NCI-H2107 (cell line): ENCODE results near the gene LRRFIP2.
"Not testable (repeated sequence)": the region's sequence is repeated elsewhere in the genome, so short reads cannot be mapped to it uniquely, and the experiment has no call there.

ENCODE experiments used
- DNase-seq: peaks from one replicate; lab custom pipeline; 2025; lab: John Stamatoyannopoulos, UW

Gene LRRFIP2

DNA sequence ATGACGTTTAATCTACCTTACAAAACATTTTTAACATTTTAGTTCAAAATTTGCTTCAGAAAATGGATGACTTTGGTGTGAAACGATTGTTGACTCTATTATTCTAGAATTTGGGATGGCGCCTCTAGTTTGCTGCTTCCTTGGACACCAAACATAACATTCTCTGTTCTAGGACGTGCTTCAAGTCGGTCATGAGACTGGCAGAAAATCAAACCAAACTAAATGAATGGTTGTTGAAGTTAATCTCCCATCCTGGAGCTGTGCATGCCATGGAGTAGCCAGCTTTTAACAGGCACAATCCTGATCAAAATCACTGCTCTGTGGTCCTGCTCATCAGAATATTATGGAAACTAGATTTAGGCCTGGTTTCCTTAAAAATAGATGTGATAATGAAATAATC, 9.6 kb upstream of the LRRFIP2 start:
- DNase-seq: no peak

DNA sequence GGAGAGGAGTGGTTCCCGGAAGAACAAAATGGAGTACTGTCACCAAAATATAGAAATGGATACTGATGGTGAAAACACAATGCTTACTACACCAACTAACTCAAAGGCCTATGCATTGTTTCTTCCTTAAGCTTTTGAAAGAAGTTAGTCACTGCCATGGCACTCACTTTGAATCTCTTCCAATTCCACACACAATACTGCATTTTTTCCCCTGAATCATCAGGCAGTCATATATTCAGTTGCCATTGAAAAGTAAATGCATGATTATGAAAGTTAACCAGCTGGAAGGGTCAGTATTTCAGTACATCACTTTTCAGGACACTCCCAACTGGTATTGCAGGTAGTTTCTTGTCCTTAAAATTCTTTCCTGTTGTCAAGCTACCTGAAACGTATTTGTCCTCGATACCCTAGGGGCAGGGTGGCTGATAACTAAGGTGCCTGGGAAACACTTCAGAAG, 9.0 kb upstream of the LRRFIP2 start:
- no peak for DNase-seq

DNA sequence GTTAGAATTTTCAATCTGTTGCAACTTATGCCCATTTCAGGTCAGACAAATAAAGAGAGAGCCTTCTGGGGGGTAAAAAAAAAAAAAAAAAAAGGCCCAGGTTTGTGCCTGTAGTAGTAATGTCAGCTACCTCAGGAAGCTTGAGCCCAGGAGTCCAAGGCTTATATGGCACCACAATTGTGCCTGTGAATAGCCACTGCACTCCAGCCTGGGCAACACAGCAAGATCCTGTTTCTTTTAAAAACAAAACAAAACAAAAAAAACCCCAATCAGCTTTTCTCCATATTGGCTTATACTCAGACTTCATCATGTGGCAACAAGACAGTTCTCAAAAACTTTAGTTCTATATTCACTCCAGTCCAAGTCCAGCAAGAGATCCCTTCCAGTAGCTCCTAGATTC, 8.4 kb upstream of the LRRFIP2 start:
- no peak for DNase-seq

DNA sequence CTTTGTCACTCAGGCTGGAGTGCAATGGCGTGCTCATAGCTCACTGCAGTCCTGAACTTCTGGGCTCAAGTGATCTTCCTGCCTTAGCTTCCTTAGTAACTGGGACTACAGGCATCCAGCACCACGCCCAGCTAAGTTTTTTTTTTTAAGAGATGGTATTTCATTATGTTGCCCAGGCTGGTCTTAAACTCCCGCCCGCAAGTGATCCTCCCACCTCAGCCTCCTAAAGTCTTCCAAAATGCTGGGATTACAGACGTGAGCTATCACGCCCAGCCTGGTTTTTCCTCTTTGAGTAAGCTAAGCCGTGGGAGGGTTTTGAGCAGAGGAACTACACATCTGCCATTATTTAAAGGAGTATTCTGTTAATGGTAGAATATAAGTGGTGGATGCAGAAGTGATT, 7.4 kb upstream of the LRRFIP2 start:
- DNase-seq: no peak

DNA sequence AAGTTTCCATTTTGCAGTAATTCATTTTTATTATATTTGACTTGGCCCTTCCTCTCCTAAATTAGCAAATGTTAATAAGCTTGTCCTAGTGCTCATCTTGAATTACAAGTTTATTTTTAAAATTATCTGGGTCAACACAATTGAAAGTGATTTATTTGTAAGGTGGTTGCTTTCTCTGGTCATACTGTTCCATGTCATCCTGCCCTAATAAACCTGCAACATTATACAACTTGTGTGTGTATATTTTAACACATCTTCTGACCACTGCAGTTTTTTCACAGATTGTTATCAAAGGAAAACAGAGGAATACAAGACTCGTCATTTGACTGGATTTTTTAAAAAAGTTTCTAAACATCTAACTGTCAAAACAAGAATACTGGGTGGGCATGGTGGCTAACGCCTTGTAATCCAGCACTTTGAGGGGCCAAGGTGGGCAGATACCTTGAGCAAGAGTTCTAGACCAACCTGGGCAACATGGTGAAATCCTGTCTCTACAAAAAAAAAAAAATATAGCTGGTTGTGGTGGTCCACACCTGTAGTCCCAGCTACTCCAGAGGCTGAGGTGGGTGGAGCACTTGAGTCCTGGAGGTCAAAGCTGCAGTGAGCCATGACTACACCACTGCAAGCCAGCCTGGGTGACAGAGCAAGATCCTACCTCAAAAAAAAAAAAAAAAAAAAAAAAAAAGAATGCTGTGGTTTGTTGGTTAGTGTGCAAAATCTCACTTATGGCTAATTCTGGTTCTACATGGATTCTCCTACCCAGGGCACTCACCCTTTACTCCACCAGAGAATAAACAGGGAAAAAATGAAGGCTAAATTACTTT, 5.0 kb upstream of the LRRFIP2 start:
- no peak for DNase-seq

DNA sequence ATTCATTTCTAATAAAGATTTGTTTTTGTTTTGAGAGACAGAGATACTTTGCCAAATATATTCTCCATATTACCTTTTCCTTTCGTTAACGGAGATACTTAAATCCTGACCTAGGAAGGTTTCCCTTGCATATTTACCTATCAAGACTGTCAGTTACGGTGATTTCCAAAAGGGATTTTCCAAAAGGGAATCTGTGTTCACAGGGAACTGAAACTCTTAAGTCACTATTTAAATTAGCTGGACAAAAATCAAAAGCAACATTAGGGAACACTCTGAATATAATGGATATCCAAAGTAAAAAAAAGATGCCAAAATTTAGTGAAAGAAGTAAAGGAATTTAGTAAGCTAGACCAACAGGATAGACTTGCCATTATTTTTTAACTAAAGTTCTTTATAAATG, 576 bp downstream of the LRRFIP2 start:
- DNase-seq: no peak

DNA sequence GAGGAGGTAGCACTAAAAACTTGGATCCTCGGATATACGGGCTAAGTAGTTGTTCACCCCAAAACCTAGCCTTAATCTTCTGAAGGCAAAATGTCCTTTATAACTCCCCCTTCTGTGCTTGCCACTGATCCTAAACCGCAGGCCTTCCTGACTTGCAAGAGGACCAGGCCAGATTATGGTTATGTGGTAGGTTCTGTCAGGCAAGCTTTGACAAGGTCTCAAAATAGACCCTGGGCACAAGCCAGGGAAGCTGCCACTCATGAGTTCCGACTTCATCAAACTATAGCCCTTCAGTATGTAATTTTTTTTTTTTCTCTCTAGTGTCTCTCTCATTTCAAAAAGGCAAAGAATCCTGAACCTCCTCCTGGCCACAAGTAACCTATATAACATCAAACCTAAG, 3.2 kb downstream of the LRRFIP2 start:
- no peak for DNase-seq

DNA sequence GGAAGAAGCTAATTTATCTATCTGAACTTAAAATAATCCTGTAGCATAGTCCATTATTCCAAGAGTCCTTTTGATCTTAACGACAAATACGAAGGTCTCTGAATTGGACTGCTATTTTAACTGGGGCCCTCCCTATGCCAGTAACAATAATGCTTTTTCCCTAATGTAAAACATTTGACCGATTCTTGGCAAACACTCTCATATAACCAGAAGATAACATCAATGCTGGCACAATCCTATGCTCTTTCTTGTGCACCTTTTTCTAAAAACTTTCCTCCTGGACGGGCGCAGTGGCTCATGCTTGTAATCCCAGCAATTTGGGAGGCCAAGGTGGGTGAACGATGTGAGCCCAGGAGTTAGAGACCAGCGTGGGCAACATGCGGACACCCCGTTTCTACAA, 3.9 kb downstream of the LRRFIP2 start:
- no peak for DNase-seq

DNA sequence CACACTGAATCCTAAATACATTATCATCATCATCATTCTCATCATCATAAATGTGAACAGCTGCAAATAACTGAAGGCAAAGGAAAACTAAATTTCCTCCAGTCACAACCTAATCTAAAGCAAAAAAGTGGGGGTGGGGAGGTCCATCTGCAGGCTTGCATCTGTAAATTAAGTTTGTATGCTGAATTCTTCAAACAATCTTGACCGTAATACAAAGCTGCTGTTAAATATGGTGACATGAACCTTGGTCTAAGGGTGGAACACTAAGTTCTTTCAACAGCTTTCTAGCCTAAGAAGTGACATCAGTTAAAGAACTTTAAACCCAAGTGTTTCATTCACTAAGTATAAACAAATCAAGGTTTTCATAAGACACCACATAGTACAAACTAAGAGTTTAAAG, 4.3 kb downstream of the LRRFIP2 start:
- no peak for DNase-seq

DNA sequence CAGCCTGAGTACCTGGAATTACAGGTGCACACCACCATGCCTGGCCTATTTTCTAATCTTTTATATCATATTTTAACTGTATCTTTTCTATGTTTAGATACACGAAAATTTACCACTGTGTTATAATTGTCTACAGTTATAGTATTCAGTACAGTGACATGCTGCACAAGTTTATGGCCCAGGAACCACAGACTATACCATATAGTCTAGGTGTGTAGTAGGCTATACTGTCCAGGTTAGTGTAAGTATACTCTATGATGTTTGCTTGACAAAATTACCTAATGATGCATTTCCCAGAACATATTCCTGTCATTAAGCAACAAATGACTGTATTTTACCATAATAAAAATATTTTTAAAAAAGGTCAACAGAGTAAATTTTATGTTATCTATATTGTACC, 5.5 kb downstream of the LRRFIP2 start:
- DNase-seq: no peak

DNA sequence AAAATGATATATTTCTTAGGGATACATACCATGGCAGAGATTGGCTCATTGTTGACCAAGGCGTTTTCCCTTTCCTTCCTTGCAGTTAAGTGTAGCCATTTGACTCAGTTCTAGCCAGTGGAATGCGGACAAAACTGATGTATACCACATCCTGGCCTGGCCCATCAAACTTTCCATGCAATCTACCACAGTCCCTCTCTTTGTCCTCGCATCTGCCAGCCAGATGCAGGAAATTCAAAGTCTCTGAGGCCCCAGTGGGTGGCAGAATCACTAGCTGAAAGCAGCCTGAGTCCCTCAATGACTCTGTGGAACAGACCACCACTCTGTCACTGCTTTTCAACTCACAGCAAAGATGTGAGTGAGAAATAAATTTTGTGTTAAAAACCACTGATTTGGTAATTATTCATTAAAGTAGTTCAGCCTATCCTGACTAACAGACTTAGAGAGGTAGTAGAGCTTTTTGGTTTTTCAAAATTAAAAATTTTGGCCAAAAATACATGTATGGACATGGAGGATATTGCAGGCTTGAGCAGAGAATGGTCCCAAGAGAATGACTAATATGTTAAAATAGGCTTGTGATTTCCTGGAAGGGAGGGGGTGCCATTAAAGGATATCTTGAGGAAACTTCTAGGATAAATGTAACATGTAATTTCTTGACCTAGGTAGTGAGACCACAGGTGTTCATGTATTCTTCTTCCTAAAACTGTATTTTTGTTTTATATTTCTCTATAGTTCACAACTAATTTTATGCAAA, 10.9 kb downstream of the LRRFIP2 start:
- DNase-seq: no peak

DNA sequence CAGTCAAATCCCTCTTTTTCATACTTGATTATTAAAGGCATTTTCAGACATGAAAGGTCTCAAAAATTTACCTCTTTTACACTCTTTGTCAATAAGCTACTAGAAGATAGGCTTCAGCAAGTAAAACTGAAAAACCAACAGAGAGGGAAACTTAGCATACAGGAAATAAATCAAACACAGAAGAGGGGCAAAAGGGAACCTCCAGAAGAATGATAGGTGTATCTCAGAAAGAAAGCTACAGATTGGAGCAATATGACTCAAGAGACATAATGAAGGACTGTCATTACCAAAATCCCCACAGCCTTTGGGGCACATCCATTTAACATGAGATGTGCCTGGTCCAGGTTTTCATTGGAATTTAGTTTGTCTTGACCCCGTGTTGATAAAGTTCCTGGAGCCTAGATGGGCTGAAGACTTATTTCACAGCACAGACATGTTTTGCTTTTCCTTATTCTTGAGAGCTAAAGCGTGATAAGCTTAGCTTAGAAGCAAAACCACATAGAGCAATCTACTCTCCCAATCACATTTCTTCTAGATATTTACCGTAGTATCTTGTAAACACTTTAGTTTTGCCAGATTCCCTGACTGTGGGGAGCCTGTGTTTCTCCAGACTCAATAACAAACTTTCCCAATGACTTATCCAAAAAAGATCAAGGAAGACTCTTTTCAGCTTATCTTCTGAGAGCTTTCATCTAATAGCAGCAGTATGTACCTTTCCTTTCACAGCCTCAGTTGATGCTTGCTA, 11.7 kb downstream of the LRRFIP2 start:
- no peak for DNase-seq

DNA sequence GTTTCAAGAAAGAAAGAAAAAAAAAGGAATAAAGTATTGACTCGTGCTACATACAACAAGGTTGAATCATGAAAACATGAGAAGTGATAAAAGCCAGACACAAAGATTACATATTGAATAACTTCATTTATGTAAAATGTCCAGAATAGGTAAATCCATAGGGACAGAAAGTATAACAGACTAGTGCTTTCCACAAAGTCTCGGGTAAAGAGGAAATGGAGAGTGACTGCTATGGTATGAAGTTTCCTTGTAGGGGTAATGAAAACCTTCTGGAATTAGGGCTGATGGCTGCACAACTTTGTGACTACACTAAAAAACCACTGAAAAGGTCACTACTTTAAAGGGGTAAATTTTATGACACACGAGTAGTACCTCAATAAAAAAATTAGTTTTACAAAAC, 13.0 kb downstream of the LRRFIP2 start:
- no peak for DNase-seq

DNA sequence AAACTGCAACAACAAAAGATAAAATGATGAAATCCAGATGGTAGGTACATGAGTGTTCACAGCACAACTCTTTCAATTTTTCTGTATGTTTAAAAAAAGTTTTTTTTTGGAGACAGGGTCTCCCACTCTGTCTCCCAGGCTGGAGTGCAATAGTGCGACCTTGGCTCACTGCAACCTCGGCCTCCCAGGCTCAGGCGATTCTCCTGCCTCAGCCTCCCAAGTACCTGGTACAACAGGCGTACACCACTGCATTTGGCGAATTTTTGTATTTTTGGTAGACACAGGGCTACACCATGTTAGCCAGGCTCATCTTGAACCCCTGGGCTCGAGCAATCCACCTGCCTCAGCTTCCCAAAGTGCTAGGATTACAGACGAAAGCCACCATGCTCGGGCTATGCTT, 18.6 kb downstream of the LRRFIP2 start:
- no peak for DNase-seq

DNA sequence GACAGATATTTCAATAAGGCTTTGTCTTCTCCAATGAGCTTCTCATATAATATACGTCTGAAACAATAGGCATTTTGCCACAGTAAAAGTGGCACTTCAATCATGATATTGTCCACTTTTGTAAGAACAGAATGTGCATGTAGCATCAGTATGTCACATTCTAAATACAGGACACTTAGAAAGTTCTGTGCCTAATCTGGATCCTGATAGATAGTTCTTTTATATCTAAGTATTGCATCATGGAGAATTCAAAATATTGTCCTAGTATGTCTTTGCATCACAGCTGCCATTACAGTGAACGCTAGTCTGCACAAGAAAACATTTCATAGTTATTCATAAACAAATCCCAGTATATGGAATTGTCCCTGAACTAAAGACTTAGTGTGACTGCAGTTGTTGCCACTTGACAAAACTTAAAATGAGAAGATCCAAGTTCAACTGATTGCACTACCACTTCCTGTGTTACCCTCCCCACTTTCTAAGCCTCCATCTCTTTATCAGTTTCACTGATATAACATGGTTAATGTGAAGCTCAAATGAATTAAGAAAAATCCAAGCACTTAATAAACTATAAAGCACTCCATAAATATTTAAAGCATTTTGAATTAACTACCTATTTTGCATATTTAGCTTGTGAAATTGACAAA, 19.6 kb downstream of the LRRFIP2 start:
- no peak for DNase-seq

DNA sequence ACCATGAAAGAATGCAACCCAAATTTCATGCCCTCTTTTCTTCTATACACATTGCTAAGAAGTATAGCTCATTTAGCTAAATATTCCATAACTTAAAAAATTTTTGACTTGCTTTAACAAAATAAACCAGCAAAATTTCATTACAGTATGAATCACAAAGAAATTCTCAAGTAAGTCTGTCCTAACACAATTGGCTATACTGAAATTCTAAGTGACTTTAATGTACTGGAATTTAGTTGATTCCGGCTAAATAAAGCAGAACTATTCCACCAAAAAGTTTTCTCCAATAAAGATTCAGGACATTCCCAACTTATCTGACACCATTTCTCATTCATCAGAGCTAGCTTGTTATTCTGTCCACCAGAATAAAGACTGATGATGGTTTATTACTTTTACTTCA, 23.8 kb downstream of the LRRFIP2 start:
- no peak for DNase-seq

DNA sequence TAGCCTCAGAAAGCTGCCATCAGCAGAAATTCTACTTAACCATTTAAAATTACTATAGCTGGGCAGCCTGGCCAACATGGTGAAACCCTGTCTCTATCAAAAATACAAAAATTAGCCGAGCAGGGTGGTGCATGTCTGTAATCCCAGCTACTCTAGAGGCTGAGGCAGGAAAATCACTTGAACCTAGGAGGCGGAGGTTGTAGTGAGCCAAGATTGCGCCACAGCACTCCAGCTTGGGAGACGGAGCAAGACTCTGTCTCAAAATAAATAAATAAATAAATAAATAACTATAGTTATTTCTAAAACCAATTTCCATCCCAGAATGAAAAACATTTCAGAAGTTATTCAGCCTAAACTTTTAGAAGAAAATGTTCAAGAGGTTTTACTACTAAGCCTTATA, 25.1 kb downstream of the LRRFIP2 start:
- DNase-seq: no peak

DNA sequence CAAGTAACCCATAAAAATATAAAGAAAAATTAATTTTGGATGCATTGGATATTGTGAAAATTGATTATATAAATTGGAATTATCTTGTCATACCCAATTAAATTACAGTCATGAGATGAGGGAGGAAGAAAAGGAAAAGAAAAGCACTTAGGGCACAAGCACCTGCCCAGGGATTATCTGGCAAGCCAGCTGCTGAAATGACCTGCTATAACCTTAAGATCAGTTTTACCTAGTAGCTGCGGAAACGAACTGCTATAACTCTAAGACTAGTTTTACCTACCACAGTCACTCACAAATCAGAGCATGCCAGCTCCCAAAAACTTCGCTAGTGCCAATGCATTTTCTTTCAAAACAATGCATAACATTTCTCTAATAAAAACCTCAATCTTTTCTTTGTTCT, 26.2 kb downstream of the LRRFIP2 start:
- DNase-seq: no peak

DNA sequence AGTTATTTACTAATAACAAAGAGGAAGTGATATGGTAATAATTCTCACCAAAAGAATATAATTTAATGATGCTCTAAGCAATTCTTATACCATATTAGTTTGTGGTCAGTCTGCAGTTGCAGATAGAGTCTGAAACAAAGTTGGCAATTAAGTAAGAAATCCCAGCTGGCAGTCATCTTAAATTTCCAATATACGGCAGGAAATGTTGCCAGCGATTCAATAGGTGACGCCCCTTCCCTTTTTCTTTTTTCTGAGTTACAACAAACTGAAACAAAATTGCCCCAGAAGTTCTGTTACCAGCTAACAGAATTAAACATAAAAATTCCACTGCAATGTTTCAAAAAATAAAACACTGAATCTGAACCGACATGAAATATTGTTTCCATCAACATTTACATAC, 26.7 kb downstream of the LRRFIP2 start:
- no peak for DNase-seq

DNA sequence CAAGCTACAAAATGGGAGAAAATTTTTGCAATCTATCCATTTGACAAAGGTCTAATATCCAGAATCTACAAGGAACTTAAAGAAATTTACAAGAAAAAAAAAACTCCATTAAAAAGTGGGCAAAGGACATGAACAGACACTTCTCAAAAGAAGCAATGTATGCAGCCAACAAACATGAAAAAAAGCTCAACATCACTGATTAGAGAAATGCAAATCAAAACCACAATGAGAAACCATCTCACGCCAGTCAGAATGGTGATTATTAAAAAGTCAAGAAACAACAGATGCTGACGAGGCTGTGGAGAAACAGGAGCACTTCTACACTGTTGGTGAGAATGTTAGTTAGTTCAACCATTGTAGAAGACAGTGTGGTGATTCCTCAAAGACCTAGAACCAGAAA, 27.5 kb downstream of the LRRFIP2 start:
- not testable (repeated sequence) for DNase-seq

DNA sequence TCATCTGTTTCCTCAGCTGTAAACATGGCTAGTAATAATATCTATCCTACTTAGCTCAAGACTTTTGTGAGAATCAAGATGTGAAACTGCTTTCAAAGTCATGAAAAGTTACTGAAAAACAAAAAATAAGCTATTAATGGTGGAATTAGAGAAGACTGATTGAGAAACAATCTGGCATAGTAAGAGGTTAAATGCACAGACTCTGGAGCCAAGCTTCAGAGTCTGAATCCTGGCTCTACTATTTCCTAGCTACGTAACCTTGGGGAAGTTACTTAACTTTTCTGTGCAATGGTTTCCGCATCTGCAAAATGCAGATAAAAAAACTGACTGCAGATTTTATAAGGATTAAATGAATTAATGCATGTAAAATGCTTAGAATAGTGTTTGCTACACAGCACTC, 28.8 kb downstream of the LRRFIP2 start:
- no peak for DNase-seq

DNA sequence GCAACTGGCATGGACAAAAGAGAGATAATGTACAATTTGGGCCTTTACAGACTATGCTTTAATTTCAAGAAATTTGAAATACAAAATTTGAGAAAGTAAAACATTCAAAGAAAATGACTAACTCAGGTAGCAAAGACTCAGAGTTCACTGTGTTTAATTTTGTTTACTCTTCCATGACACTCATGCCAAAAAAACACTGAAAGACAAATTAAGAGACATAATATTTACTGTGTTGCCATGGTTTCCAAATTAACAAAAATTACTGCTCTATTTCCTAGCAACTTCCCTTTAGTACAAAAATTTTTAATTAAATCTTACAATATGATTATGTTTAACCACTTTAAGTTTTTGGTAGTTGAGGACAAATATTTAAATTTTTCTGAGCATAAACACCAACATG, 29.6 kb downstream of the LRRFIP2 start:
- DNase-seq: no peak
